ENCODE results near the gene MYBBP1A.

MYBBP1A gene

GRCh38 chr17:4547118-4547906 lies 7.9 kb downstream of the MYBBP1A start:
- DNase-seq = no peak

GRCh38 chr17:4545217-4545951 lies 9.8 kb downstream of the MYBBP1A start:
- DNase-seq = no peak

GRCh38 chr17:4544951-4545216 lies 10.3 kb downstream of the MYBBP1A start:
- no peak for DNase-seq

GRCh38 chr17:4544135-4544950 lies 10.8 kb downstream of the MYBBP1A start:
- DNase-seq = no peak

- no peak for DNase-seq
Observed at GRCh38 chr17:4543557-4544026, 11.6 kb downstream of the MYBBP1A start.

GRCh38 chr17:4542726-4543191 lies 12.4 kb downstream of the MYBBP1A start:
- no peak for DNase-seq

GRCh38 chr17:4542003-4542725 lies 13.0 kb downstream of the MYBBP1A start:
- no peak for DNase-seq

- no peak for DNase-seq
Observed at GRCh38 chr17:4541328-4542002, 13.7 kb downstream of the MYBBP1A start.

GRCh38 chr17:4540687-4541327 lies 14.4 kb downstream of the MYBBP1A start:
- no peak for DNase-seq

GRCh38 chr17:4540224-4540651 lies 14.9 kb downstream of the MYBBP1A start:
- no peak for DNase-seq

- DNase-seq = no peak
Observed at GRCh38 chr17:4539576-4540223, 15.5 kb downstream of the MYBBP1A start.

GRCh38 chr17:4539025-4539424 lies 16.2 kb downstream of the MYBBP1A start:
- DNase-seq = no peak

- no peak for DNase-seq
Observed at GRCh38 chr17:4538236-4539002, 16.8 kb downstream of the MYBBP1A start.

GRCh38 chr17:4537451-4538235 lies 17.5 kb downstream of the MYBBP1A start:
- DNase-seq = no peak

- no peak for DNase-seq
Observed at GRCh38 chr17:4536742-4537411, 18.3 kb downstream of the MYBBP1A start.

- no peak for DNase-seq
Observed at GRCh38 chr17:4536259-4536741, 18.9 kb downstream of the MYBBP1A start.

- DNase-seq = no peak
Observed at GRCh38 chr17:4535667-4536258, 19.4 kb downstream of the MYBBP1A start.
